Fibroblast of skin of left biceps (primary cell): Measurements from ENCODE around the gene NKX2-8.

Experiments
- DNase-seq, 2 experiments: peaks; one replicate each; pipeline ENCODE4 v3.0.0-alpha.2; 2013; ENCODE audit warnings: low read depth in 2 of 2

NKX2-8 gene

DNA sequence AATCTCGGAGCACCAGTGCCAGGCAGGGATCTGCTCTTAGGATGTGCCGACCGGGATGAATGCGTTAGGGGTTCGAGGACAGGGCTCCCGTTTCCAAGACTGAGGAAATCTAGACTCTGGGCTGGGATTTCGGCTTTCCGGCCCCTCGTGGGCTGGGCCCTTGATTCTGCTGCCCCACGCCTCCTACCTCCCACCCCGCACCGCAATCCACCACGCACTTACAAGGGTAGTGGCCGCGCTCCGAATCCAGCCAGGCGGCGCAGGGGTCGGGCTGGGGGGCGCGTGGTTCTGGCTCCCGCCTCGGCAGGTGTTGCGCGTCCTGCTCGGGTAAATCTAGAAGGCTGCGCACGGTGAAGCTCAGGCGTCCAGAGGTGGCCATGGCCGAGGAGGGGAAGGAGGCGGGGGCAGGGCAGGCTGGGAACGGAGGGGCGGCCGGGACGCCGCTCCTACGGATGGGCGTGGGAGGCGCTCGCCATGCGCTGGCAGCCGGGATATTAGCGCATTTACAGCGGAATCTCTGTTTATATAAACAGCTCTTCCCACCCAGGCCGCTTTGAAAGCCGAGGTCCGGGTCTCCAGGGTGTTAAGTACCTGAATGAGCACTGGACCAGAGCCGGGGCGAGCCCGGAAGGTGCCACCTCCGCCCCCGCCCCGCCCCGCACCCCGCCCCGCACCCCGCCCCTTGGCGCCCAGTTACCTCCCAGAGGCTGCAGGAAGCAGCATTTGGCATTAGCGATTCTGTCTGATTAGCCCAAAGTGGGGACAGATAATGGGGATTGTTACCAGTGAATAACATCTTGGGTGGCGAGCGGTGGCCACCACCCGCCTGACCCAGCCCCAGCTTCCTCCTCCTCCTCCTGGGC is at the start of gene NKX2-8:
Gene NKX2-8, minus strand, starts transcription at position 604 of the 863 bp plus-strand sequence. Its CDS starts 225 bp downstream, at position 379.
- DNase-seq = no peak

DNA sequence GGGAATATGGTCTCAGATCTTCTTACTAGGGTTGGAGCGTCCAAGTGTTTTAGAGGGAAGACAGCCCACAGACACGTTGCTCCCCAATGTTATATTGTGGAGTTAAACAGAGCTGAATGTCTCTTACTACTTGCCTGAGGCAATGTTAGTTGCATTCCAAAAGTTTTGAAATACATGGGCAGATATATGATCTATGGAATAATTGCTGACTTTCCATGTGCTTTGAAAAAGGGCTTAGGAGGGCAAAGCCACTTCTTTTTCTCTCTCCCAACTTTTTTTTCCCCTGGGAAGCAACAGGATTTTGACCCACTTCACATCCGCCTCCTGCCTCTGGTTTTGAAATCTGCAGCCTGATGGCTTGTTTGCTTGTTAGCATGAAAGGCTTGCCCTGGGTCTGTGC is 45.6 kb upstream of the NKX2-8 start:
- no peak for DNase-seq

DNA sequence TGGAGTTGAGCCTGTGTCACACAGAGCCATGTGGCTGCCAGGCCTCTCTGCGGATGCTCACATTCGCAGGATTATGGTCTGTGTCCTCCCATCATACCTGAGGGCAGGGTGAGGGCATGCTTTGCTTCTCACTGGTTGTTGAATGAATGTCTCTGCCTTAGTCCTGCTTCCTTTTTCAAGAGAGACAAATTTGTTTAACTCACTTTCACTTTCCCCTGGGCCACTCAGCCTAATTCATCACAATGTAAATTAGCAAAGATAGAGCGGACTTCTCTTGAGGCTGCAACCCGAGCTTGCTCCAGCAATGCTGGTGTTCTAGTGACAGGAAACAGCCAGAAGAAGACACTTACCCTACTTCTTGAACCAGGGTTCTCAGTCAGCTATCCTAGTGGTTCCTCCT is 43.7 kb upstream of the NKX2-8 start:
- no peak for DNase-seq

DNA sequence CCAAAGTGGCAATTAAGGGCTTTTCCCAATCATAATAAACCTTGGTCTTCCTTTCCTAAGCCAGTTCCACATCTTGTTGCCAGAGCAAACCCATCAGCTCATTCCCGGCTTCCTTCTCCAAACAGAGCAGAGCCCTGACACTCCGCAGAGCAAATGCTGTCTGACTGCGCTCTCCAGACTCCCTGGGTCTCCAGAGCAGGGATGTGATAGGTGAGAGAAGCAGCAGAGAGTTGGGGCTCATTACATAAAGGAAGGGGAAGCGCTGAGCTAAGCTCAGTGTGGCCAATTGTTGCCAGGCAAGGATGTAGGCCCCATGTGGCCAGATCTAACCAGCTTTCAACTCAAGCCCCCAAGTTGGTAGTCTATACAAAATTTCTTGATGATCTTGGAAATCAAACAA is 43.0 kb upstream of the NKX2-8 start:
- no peak for DNase-seq

DNA sequence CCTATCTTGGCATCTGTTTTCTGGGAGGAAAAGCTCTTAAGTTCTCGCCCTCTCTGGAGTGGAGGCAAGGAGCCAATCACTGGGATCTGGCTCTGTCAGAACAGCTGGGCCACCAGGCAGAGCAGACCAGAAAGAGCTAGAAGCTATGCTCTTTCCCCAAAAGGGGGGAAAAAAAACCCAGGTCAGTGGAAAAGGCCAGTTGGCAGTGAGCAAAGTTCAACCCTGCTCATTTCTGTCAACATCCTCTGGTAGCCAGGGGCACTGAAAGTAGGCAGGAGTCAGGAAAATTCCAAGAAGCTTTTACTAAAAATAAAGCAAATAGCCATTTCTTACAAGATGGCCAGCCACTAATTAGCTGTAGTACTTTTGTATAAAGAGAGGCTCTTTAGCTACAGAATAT is 42.6 kb upstream of the NKX2-8 start:
- no peak for DNase-seq

DNA sequence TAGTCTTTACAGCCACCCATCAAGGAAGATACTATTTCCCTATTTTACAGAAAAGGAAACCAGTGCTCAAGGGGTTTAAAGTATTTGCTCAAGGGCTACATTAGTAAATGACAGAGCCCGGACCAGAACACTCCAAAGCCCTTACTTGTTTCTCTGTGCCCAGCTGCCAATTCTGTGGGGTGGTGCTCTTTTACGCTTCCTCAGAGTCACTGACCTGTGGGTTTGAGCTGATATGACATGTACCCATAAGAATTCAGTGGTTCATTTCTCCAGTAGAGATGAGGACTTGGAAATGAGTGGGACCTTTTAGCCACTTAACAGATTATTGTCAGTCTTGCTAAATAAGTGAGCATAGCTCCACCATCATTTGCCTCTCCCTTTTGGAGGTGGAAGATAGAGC is 37.4 kb upstream of the NKX2-8 start:
- no peak for DNase-seq

DNA sequence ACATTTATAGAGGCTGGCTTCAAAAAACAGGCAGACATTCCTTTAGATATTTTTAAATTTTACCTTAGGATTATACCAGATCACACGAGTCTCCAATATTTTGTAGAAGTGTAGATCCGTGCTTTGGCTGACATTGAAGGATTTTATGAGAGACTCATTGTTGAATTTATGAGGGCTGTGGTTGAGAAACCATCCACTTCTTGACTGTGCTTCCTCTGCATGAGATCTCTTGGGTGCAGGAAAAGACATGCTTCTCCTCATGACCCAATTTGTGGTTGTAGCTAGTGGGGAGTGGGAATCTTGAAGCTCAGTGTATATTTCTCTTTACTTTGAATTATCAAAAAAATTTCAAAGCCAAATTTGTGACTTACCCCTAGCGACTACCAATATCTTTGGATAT is 36.7 kb upstream of the NKX2-8 start:
- no peak for DNase-seq

DNA sequence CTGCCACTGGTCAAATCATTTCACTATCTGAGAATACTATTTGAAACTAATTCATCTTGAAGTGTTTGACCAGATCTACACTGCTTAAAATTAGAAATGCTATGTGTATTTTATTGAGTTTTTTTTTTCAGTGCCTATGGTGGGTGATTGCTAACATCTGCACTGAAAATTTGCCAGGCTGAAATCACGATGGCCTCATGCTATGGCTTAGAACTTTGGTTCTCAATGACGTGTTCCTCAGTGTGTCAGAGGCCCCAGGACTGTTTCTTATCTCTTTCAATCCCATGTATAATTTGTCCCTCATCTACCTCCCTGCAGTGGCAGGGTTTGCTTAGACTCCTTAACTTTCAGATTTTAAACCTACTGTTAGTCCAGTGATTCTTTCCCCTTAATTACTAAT is 36.2 kb upstream of the NKX2-8 start:
- DNase-seq = no peak

DNA sequence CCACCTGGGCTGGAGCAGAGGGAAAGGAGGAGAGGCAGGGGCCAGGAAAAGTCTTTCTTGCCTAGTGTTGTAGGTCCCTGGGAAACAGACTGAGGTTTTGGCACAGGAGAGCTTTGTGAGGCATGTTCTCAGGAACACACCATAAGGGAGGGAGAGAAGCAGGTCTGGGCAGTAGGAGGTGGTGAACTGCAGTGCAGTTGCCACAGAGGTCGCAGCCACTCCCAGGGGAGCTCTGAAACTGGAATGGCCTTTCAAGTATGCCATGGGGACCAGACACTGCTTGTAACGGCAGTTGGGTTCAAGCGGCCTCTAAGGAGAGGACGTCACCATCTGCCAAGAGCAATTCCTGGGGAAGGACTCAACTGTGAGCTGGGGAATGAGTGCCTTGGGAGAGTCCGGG is 35.4 kb upstream of the NKX2-8 start:
- no peak for DNase-seq

DNA sequence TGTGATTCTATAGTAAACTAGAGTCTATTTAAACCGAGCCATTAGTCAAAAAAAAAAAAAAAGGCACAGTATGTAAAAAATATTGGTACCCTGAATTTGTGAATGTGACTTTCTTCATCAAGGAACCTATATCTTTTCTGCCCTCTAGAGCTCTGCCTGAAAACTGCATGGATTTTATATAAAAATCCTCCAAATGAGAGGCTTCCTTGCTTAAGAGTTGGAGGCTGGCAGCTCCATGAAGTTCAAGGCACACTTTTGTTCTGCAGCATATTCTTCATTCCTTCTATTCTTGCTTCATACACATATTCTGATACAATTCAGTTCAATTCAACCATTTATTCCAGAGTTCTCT is 23.1 kb upstream of the NKX2-8 start:
- DNase-seq = no peak

DNA sequence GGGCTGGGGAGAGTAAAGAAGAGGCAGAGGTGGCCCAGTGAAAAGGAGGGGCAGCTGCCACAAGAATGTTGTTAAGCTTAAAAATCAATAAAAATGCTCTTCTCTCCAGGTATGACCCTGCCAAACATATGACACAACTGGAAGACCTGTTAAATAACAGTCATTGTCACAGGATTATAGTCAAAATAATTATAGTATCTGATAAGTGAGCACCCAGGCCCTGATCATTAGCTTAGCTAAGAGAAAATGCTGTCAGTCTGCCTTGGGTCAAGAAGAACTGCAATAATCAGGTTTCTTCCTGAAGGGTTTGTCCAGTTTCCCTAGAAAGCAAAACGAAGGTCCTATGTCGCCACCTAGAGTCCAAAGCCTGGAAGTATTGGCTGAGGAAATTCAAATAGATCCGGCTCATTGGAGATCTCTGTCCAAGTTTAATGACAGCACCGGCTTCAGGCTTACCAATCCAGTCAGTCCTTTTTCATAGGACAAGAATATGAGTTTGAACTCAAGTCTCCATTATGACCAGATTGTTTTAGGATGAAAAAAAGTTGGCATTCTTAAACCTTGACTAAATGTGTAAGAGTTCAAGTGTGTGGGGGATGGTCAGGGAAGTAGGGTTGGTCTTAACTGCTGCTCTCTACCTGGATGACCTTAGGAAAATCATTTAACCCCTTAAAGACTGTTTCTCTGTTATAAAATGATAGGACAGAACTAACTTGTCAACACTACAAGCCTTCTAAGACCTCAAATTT is 22.5 kb upstream of the NKX2-8 start:
- DNase-seq = peak; percentile 19 to 24

DNA sequence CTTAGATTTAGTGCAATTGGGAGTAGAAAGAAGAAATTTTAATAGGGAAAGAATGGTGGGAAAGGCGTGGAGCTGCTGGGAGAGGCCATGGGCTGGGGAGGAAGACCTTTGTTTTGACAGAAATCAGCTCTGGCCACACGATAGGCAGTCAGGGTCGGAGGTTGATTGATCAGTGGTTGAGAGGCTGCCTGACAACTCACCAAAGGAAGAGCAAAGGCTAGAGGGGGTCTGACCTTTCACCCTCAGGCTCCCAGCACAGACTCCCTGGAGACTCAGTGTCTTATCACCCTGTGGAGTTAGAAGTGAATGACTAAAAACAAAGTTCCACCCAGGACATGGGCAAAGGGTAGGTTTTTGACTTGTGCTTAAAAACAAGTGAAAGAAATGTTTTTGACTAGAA is 18.0 kb upstream of the NKX2-8 start:
- no peak for DNase-seq

DNA sequence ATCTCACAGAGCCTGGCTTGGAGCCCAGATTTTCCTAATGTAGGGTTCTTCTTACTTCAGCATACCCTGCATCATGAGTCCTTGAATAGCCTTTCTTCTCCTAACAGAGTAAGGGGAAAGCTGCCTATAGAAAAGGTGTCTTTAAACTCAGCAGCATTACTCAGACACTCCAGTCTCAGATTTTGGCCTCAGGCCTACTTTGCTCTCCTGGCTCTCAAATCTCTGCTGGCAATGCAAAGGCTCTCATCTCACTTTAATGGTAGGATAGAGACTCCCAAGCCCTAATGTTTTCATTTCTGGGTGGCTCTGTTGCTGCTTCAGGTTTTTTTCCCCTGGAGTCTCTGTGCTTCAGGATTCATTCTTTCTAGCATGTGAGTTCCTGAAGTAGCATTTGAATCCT is 9.1 kb upstream of the NKX2-8 start:
- DNase-seq = no peak

DNA sequence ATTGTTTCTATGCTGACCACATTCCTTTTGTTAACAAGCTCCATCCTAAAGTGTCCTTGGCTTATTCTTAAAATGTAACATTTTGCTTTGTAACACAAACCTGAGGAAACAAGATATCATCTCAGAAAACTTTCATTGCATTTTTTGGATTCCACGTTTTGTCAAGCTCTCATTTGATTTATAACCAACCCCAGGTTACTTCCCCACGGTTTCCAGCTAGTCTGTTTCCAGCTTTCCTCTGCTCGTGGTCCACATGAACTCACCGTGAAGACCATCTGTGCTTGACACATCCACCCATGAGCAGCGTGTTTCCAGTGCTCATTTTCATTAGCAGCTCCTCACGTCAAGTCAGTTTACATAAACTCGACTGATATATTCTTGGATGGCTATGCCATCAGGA is 6.4 kb upstream of the NKX2-8 start:
- no peak for DNase-seq

DNA sequence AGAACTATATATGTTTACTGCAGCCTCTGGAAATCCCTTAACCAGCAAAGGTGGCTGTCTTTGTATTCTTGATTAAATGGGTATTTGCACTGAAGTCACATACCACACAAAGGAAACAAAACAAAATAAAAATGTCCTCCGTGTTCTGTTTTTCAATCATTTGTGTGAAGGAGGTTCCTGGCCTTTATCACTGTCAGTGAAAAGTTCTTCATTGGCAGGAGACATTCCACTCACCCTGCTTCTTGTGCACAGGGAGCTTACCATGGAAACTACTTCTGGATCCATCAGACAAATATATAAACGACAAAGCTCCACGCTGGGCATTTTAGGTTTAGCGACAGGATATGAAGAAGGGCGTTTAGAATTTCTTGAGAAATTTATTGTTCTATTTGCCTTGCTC is 5.7 kb upstream of the NKX2-8 start:
- no peak for DNase-seq

DNA sequence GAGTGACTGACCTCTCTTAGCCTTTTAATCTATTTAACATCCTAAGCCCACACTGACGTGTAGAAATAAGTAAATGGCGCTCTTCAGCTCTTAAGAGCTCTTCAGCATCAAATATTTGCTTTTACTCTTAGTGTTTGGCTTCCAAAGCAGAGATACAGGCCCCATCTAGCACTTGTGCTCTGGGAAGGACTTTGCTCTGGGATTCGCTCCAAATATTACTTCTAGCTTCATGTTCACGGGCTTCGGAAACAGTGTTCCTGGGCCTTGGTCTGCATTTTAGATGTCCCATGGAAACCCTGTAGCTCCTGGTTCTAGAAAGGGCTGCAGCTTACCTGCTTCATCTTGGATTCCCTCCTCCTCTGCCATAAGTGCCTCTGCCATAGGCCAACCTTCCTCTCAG is 2.7 kb upstream of the NKX2-8 start:
- no peak for DNase-seq

DNA sequence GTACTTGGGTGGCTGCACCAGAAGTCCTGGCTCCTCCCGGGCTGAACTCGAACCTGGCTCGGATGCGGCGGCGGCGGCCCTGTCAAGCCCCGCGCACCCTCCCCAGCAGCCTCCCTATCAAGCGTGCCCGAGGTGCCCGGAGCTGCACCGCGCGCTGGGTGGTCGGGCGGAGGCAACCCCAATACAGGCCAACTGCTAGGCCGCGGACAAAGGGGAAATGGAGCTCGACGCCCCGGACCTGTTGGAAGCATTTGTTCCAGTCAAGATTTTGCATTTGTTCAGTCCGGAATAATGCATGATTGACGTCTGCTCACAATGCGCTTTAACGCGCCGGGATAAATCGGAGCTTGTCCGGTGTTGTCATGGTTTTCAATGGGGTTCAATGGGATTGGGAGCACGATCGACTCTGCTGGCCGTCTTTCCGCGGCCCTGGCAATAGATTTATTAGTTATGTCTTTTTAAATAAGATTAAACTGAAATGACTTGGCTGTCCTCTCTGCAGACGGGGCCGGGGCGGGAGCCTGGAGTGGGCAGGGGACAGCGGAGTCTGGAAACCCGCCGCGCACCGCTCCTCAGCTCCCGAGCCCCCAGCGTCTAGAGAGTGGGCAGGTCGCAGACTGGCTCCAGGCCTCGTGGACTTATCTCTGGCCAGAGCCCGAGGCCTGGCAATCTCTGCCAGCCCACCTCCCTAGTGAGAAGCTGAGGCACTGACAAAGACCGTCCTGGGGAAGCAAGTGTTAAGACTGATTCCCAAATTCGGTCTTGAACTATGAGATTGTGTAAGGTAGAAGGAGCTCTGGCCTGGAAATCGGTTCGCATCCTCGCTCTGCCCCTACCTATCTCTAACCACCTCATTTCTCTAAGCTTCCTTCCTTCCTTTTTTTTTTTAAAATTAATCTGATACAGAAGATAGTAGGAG is 1.7 kb upstream of the NKX2-8 start:
- no peak for DNase-seq

DNA sequence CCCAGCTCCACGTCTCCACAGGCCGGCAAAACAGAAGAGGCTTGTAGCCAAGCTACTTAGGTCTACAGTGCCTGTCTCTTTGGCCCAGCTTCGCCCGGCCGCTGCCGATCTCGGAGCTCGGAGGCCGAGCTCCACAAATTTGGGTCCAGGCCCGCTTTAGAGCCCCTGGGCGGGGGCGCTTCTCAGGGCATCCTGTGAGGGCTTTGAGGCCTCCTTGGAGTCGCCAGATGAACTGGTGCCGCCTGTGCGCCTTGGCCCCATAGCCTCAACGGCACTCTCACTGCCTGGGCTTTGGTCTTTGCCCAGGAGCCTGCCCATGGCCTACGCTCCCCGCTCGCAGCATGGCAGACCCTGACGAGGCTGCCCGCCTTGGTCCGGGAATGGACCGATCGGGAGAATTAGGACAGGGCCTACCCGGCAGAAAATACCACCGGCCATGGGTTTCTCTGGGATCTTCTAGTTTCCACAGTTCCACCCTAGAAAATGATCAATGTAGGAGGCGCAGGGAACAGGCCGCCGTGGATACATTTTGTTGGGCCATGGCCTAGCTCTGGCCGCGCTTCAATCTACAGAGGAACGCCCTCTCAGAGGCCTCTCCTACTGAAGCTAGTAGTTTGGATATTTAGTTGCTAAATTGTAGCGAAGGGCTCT is 953 bp upstream of the NKX2-8 start:
- no peak for DNase-seq

DNA sequence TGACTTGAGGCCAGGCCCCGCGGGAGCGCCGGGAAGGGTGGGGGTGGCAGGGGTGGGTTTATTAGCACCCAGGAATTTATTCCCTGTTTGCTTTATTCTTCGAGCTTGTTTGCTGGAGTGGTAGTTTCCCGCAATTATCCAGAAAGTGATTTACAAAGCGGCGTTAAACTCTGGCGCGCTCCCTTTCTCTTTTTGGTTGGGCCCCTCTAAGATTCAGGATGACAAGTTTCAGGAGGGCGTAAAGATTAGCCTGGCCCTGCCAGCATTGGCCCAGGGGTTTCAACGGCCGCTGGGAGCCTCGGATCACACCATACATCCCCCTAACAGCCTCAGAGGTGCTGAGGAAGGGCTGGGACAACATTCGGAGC is 444 bp upstream of the NKX2-8 start:
- no peak for DNase-seq

DNA sequence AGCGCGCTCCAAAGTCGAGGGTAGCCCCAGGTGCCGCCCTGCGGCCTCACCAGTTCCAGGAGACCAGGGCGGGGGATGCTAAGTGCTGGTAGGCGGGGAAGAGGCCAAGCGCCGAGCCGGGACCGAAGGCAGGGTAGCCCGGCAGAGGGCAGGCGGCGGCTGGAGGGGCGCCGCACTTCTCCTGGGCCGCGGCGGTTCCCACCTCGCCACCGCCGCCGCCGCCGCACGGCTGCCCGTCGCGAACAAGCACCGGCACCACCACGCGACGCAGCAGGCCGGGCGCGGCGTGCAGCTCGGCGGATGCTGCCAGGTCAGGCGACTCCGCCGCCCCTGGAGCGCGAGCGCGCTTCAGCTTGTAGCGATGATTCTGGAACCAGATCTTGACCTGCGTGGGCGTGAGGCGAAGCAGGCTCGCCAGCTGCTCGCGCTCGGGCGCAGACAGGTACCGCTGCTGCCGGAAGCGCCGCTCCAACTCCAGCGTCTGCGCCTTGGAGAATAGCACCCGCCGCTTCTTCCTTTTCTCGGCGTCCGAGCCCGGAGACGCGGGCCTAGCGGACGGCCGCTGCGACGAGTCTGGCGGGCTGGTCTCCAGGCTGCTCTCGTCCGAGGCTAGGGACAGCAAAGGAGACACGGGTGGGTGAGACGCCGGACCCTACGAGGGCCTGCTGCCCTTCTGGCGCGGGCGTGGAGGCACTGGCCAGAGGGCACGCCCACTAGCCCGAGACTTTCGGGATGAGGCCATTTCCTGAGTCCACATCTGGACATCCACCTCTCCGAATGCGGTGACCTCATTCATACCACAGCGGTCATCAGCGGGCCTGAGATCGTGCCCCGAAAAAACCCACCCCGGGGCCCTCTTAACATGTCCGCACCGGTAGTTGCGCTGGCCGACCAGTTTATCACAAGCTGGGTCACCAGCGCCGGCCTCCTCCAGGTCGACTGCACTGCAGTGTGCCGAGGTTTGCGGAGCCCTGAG is 1.3 kb downstream of the NKX2-8 start:
- no peak for DNase-seq
